ENCODE measurements around the gene HPS1.

- TF ChIP-seq REST (IDR thresholded peaks at IDR 0.05; ENCODE audit: low read depth) (no peak), TAF1 (IDR thresholded peaks at IDR 0.05; ENCODE audit: low read depth) (no peak), RAD21 (IDR thresholded peaks at IDR 0.05; ENCODE audit: low read depth) (no peak), USF1 (IDR thresholded peaks at IDR 0.05) (no peak)
Measured at GRCh38 chr10:98461500-98461842, 14.7 kb upstream of the HPS1 start.
